NCI-H526 (cell line): ENCODE data around the gene SLC22A17.
"Not testable (repeated sequence)": the region's sequence is repeated elsewhere in the genome, so short reads cannot be mapped to it uniquely, and the experiment has no call there.

Experiments
- DNase-seq, 2 experiments: peaks; one replicate each; lab custom pipeline; 2025; lab: John Stamatoyannopoulos, UW

SLC22A17 gene

DNA sequence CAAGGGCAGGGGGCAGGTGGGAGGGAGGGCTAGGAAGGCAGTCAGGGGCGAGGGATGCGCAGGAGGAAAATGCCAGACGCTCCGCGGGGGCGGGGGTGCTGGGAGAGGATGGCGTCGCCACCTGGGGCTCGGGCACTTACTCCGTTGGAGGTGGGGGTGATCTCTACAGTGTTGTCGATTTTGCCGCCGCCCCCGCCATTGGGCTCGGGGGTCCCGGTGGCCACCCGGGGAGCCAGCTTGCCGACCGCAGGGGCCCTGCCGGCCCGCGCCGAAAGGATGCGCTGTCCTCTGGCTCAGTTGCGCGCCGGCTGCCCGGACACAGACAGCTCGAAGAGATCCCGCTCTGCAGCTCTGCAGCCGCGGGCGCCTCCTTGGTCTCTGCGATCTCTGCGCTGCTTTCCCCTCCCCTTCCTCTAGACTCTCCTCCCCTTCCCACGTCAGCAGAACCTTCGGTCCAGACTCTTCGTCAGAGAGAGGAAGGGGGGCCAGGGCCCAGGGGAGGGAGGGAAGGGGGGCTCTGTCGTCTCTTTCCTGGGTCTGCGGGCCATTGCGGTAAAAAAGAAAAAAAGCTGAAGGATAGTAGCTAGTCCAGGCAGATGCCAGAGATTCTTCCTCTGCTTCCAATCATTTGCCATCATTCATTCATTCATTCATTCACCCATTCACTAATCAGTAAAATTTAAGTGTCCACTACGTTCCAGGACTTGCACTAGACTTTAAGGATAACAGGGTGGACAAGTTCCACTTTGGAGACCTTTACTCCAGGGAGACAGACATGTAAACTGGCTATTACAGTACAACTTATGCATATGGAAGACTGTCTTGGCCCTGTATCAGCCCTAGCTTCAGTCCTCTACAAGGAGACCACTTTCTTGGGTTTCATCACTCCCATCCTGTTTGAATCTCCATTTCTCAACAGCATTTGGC is at the start of gene SLC22A17:
SLC22A17 (minus strand) TSS at position 382 of the 927 bp plus-strand sequence.
- peak; percentile 45 to 85 for DNase-seq

DNA sequence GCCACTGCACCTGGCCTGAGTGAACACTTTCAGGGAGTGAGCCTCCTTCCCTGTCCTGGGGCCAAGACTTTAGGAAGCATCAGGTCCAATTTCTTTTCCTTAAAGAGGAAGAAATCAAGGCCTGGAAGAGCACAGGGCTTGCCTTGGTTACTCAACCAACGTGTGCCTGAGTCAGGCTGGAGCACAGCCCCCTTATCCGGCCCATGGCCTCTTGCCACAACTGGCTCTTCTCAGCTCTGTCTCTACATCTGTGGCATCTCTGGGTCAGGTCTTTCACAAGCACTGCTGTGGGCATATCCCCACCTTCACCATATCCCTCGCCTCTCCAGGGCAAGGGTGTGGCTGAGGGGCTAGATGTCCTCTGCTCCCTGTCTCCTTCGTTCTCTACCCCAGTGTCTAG is 48.6 kb upstream of the SLC22A17 start:
- DNase-seq = no peak

DNA sequence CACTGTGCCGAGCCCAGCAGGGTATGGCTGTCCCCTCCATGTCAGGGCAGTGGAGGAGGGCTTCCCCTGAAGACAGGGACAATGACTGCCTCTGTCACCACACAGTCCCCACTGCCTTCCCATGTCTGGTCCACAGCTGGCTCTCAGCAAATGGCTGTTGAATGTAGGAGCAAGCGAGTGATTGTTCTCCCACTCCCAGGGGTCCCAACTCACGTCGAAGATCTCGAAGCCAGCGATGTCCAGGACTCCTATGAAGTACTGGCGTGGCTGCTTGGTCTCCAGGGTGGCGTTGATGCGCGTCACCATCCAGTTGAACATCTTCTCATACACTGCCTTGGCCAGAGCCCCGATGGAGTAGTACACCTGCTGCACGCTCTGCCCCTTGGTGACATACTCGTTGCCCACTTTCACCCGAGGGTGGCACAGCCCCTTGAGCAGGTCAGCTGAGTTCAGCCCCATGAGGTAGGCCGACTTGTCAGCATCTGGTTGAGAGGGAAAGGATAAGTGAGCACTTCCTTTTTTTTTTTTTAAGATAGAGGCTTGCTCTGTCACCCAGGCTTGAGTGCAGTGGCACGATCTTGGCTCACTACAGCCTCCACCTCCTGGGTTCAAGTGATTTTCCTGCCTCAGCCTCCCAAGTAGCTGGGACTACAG is 47.9 kb upstream of the SLC22A17 start:
- DNase-seq = not testable (repeated sequence)

DNA sequence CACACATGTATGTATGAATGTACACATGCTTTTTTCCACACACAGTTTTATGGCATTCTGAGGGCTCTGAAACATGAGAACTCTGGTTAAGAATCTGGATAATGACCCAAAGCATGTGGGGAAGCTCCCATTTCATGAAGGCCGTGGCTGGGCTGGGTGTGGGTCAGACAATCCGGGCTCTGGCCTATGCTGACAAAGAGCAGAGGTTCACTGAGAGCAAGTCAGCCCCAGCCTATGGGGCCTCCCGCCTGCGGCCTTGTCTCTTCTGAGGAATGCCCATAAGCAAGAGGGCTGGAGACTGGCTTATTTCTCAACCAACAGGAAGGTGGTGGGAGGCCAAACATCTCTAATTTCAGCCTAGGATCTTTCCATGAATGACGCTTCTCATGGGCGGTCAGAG is 46.9 kb upstream of the SLC22A17 start:
- DNase-seq = no peak

DNA sequence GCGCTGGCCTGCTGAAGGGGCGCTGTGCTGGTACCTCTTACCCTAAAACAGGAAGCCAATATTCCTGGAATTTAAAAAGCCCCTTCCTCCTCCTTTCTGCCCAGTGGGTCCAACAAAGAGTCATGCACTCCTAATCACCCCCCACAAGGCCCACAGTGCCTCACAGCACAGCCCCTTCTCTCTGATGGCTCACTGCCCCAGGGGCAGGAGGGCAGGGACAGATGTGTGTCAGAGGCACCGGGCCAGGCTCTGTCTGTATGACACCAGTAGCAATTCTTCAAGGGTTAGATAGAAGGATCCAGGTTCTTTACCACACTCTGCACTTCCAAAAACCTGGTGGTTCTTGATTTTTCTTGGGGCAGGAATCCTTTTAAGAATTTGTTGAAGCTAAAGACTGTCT is 46.4 kb upstream of the SLC22A17 start:
- DNase-seq = no peak

DNA sequence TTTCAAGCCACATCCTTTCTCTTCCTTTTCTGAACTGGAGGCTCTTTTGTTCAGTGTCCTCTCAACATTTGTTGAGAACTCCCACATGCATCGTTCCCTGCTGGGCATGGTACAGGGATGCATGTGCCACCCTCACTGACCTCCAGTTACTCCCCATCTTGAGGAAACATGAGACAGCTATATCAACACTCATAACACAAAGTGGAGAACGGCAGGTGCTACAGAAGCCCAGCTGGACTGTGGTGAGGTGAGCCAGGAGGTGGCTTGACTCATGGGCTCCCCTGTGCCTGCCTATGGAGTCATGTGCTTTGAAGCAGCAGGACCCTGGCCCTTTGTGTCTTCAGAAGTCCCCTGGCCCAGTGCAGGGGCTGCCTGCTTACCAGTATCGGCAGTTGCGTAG is 45.7 kb upstream of the SLC22A17 start:
- no peak for DNase-seq

DNA sequence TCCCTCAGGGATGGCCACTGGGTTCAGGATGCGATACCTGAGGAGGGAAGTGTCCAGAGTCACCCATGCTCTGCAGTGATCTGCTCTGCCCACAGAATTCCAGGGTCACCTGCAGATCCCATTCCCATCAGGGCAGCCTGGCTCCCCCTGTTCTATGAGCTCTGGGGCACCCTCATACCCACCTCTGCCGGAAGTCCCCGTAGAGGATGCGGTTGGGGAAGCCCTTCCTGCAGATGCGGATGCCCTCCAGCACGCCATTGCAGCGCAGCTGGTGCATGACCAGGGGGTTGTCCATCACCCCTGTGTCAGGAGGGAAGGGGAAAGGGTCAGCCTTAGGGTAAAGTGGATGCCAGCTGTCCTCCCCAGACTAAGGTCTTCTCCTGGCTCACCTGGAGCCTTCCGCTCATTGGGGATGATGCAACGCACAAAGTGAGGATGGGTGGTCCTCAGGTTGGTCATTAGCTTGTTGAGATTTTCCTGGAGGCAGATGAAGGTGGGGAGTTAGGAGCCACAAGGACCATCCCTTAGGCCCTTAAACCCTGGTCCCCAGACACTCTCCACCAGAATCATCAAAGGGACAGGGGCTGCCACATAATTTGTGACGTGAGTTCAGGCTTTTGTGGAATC is 44.2 kb upstream of the SLC22A17 start:
- DNase-seq = no peak

DNA sequence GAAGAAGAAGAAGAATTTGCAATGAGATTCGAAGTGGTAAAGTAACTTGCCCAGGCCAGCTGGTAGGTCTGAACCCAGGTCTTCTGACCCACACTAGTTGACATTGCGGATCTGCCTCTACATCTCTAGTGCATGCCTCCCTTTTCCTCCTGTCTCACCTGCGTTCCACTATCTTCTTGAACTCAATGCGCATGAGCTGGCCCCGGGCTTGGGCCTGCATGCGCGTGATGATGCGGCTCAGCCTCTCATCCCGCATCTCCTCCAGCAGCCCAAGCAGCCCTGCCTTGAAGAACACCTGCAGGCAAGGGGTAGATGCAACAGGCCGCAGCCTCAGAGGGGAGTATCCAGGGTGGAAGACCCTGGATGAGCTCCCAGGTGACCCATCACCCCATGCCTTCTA is 43.4 kb upstream of the SLC22A17 start:
- DNase-seq = no peak

DNA sequence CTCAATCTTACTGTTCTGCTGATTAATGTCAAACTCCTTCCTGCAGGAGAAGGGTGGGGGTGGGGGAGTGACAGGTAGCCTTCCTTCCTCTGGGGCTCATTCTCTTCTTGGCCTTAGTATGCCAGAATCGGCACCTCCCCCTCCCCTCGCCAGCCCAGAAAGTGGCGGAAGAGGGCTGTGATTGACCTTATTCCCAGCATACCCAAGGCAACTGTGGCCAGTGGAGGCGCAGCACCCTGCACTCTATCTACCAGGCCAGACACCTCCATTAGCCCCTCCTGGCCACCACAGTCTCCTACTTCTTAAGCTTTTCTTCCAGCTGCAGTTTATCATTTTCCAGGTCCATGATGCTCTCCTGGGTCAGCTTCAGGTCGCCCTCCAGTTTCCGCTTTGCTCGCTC is 39.9 kb upstream of the SLC22A17 start:
- no peak for DNase-seq

DNA sequence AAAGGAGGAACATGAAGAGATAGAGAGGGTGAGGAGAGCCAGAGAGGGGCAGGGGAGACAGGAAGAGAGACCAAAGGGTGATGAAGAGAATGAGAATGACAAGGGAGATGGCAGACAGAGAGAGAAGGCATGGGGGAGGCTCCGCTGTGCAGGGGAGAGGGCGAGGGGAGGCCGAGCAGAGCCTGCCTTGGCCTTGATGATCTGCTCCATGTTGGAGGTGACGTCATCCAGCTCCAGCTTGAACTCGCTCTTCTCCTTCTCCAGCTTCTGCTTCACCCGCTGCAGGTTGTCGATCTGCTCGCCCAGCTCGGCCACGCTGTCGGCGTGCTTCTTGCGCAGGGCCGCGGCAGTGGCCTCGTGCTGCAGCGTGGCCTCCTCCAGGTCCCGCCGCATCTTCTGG is 37.2 kb upstream of the SLC22A17 start:
- not testable (repeated sequence) for DNase-seq

DNA sequence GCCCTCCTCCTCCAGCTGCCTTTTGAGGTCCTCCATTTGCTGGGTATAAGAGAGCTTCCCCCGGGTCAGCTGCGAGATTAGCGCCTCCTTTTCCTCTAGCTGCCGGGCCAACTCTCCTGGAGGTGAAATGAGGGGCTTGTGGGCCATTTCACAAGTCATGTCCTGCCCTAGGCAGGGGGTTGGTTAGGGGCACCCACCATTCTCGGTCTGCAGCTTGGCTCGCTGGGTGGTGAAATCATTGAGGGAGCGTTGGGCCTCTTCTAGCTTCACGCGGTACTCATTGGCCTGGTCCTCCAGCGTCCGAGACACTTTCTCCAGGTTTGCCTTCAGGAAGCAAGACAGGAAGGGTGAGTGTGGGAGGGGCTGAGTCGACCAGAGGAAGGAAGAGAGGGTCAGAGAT is 36.7 kb upstream of the SLC22A17 start:
- no peak for DNase-seq

DNA sequence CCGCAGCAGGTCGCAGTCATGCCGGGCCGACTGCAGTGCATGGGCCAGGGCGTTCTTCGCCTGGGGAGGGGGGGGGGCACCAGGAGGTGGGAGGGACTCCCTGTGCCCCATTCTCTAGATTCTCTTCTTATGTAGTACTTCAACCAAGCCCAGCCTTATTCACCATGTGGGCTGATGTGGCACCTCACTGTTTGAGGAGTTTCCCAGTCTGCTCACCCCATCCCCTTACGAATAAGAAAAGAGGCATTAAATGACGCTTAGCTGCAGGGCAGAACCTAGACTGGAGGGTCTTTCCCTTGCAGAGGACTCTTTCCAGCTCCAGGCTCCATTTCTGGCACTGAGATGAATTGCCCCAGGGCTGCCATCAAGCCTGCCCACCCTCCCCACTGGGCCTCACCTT is 36.3 kb upstream of the SLC22A17 start:
- DNase-seq = no peak

DNA sequence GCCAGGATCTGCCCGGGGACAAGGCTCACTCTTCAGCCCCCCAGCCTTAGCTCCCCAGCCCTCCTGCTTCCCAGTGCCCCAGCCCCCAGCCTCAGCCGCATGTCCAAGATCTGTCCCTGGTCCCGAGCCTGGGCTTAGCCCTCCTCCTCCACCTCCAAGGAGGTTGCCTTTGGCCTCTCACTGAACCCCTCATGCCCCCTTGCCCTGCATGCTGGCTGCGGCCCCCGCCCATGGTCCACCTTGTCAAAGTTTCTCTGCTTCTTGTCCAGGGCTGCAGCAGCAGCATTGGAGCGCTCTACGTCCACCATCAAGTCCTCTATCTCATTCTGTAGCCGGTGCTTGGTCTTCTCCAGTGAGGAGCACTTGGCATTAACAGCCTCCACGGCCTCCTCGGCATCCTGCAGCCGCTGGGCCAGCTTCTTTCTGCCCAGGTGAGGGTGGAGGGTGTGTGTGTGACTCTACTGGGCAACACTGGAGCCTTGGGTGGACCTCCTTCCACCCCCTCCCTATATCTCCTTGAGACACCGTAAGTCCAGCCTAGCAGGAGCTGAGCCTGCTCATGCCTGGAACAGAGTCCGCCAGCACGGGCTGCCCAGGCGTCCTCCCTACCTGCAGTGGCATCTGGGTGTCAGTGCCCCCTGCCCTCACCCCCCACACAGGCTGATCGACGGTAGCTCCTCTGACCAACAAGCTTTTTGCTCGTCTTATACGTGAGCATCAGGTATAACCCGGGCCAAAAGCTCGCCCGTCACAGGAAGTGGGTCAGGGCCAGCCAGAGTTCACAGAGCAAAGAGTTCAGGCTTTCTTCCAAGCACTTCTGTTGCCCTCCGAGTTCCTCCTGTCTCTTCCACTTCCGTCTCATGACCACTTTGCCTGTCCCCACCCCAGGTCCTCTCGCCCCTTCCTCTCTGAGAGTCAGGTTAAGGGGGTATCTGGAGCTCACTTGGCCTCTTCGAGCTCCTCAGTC is 35.5 kb upstream of the SLC22A17 start:
- DNase-seq = no peak

DNA sequence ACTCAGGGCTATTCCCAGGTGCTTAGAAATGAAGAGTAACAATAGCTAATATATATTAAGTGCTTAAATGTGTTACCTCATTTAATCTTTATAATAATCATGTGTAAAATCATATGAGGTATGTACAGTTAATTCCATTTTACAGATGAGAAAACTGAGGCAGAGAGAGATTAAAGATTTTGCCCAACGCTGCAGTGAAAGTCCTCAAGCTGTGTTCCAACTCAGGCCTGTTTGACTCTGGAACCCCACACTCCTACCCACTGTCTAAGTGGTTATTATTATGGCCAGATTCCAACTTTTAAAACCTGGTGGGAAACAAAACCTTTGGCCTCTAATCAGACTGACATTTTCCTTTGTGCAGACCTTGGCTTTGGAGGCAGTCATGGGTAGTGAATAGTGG is 34.3 kb upstream of the SLC22A17 start:
- DNase-seq = no peak

DNA sequence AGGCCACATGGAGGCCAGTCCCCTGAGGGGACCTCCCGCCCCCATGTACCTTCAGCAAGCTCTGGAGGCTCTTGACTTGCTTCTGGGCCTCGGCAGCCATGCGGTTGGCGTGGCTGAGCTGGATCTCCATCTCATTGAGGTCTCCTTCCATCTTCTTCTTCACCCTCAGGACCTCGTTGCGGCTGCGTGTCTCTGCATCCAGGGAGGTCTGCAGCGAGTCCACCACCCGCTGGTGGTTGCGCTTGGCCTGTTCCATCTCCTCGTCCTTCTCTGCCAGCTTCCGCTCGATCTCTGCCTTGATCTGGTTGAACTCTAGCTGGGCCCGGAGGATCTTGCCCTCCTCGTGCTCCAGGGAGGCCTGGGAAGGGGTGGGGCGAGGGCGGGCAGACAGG is 33.6 kb upstream of the SLC22A17 start:
- DNase-seq = not testable (repeated sequence)

DNA sequence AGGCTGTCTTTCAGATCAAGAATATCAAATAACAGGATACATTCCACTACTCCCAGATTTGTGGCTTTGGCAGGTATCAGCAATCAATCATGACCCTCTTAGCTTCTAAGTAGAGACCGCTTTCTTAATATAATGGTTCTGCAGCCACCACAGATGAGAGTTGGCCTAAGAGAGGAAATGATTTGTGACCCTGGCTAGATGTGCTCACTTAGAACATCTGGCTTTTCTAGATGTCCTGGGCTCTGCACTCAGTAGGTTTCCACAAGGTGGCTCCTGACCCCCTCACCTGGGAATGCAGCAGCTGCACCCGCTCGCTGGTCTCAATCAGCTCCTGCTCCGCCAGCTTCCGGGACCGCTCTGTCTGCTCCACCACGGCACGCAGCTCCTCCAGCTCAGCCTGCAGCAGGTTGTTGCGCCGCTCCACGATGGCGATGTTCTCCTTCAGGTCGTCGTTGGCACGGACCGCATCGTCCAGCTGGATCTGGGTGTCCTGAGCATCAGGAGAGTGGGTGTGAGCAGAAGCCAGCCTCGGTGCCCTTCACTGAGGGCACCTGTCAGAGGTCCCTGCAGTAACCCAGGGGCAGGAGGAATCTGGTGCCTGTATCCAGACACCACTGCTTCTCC is 33.1 kb upstream of the SLC22A17 start:
- no peak for DNase-seq

DNA sequence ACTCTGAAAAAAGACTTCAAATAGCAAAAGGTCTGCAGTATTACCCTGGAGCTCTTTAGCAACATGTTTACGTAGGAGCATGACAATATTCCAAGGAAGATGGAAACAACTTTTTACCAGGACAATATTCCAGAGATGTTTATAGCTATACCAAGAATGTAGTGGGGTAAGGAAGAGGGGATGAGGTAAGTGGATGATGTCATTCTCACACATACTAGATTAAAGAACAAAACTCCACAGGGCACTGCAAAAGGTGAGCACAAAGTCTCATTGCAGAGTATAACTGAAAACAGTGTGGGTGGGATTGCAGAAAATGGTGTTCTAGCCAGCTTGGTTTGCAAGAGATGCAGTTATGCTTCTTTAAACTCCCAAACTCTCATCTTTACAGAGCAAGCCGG is 32.6 kb upstream of the SLC22A17 start:
- DNase-seq = no peak

DNA sequence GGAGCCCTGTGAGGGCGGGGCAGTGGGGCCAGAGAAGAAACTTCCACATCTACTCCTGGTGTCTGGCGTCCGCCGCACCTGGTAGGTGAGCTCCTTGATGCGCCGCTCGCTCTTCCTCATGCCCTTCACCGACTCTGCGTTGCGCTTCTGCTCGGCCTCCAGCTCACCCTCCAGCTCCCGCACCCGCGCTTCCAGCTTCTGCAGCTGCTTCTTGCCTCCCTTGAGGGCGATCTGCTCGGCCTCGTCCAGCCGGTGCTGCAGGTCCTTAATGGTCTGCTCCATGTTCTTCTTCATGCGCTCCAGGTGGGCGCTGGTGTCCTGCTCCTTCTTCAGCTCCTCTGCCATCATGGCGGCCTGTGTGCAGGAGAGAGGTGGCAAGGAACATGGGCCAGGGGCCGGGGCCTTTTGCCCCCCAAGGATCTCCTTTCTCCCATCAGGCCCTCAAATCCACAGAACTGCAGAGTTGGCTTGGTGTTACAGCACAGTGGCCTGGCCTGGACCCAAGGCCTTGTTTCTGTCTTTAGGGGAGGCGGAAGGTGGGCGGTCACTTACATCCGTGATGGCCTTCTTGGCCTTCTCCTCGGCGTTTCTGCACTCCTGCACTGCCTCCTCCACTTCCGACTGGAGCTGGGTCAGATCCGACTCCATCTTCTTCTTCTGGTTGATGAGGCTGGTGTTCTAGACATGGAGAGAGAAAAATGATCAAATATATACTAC is 31.8 kb upstream of the SLC22A17 start:
- no peak for DNase-seq

DNA sequence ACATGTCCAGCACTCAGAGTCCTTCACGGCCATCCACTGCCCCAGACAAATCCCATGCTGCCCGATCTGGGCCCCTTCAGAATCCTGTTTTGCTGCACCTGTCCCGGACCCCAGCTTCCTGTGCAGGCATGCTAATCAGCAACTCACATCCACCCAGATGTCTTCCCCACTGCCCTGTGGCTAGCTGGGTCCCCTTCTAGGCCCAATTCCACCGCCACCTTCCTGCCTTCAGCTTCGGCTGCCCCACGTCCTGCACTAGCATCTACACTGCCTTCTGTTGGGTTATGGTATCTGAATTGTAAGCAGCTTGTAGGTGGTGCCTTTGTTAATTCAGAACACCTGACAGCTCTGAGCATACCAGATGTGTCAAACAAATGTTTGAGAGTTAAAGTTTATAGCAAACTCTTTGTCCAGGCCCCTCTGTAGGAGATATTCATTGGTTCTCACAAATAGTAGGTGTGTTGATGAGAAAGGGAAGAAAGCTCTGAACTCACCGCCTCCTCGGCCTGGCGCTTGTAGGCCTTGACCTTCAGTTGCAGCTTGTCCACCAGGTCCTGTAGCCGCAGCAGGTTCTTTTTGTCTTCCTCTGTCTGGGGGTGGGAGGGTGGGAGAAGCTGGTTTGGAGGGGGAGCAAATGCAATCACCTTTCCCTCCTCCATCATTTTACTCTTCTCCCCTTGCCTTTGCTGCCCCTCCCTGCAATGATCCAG is 30.2 kb upstream of the SLC22A17 start:
- no peak for DNase-seq

DNA sequence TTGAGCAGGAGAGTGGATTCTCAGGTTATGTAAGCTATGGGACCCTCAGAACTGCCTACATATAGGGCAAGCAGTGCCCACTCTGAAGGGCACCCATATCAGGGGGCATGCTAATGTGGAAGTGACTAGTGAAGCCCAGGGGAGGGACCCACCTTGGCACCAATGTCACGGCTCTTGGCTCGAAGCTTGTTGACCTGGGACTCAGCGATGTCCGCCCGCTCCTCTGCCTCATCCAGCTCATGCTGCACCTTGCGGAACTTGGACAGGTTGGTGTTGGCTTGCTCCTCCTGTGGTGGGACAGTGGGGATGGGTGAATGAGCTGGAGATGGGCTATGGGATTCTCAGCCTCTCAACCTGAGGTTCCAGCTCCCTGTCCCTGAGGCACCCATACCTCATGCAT is 29.6 kb upstream of the SLC22A17 start:
- DNase-seq = no peak
